Measurements from ENCODE around the gene COPE.
A peak's percentile ranks its signal among the peaks of the same experiment; 100 is the strongest.

Gene COPE

GRCh38 chr19:18869023-18869618 lies 50.1 kb downstream of the COPE start:
- Histone ChIP-seq H3K4me3 (peak overlapping the region; percentile 40), H3K27ac (no peak overlapping the region)
- no peak for TF ChIP-seq CTCF (IDR thresholded peaks at IDR 0.05)
- no peak for DNase-seq (ENCODE audit: low spot score)

- no peak overlapping the region for H3K27ac ChIP-seq
- DNase-seq (ENCODE audit: low spot score), result no peak
- H3K4me3 ChIP-seq, result peak overlapping the region; percentile 40
- no peak for TF ChIP-seq CTCF (IDR thresholded peaks at IDR 0.05)
These were observed 50.7 kb downstream of the COPE start for GRCh38 chr19:18868380-18869022.

GRCh38 chr19:18867751-18868150 lies 51.4 kb downstream of the COPE start:
- no peak overlapping the region for H3K4me3 ChIP-seq
- no peak for TF ChIP-seq CTCF (IDR thresholded peaks at IDR 0.05)
- DNase-seq (ENCODE audit: low spot score), result no peak
- no peak overlapping the region for H3K27ac ChIP-seq

- Histone ChIP-seq H3K27ac (no peak overlapping the region), H3K4me3 (no peak overlapping the region)
- TF ChIP-seq CTCF (IDR thresholded peaks at IDR 0.05), result no peak
- DNase-seq (ENCODE audit: low spot score), result no peak
These were observed 52.0 kb downstream of the COPE start for GRCh38 chr19:18867199-18867598.

GRCh38 chr19:18866800-18867123 lies 52.4 kb downstream of the COPE start:
- TF ChIP-seq CTCF (IDR thresholded peaks at IDR 0.05), result no peak
- no peak overlapping the region for H3K4me3 ChIP-seq
- H3K27ac ChIP-seq, result no peak overlapping the region
- no peak for DNase-seq (ENCODE audit: low spot score)

- H3K27ac ChIP-seq, result no peak overlapping the region
- no peak overlapping the region for H3K4me3 ChIP-seq
- no peak for DNase-seq (ENCODE audit: low spot score)
- TF ChIP-seq CTCF (IDR thresholded peaks at IDR 0.05), result peak; percentile 96
These were observed 53.0 kb downstream of the COPE start for GRCh38 chr19:18865973-18866799.

Data from coronary artery (tissue), 2 donors.